ENCODE measurements around the gene EPS15. TPM values are rescaled to one million over a fixed set of nuclear protein-coding genes. Genes with fewer than 3 reads are reported as not detected.

The EPS15 gene
- total RNA-seq, 1 donor from 2014 or later, result 37.1 TPM

- H3K36me3 ChIP-seq (ENCODE audit: control insufficient read depth, insufficient read depth, low read length), result no peaks in the 10 kb centered on the region
- no peaks in the 10 kb centered on the region for H3K27me3 ChIP-seq (ENCODE audit: control insufficient read depth, insufficient read depth, low read length)
- peak; percentile 34 for DNase-seq (ENCODE audit: low read depth)
- TF ChIP-seq CTCF (IDR thresholded peaks at IDR 0.05; ENCODE audit: insufficient read depth, low read length, poor library complexity, severe bottlenecking), result no peak
- H3K4me3 ChIP-seq (ENCODE audit: low read depth, low read length), result no peak overlapping the region
These were observed 39.4 kb upstream of the EPS15 start for GRCh38 chr1:51558375-51558924.

- no peak for TF ChIP-seq CTCF (IDR thresholded peaks at IDR 0.05; ENCODE audit: insufficient read depth, low read length, poor library complexity, severe bottlenecking)
These were observed 38.1 kb upstream of the EPS15 start for GRCh38 chr1:51557168-51557567.

GRCh38 chr1:51555866-51556619 is 37.0 kb upstream of the EPS15 start:
- DNase-seq (ENCODE audit: low read depth), result no peak
- H3K27me3 ChIP-seq (ENCODE audit: control insufficient read depth, insufficient read depth, low read length), result no peaks in the 10 kb centered on the region
- no peaks in the 10 kb centered on the region for H3K36me3 ChIP-seq (ENCODE audit: control insufficient read depth, insufficient read depth, low read length)
- TF ChIP-seq CTCF (IDR thresholded peaks at IDR 0.05; ENCODE audit: insufficient read depth, low read length, poor library complexity, severe bottlenecking), result no peak
- no peak overlapping the region for H3K4me3 ChIP-seq (ENCODE audit: low read depth, low read length)

More at GRCh38 chr1:51557168-51557567, 38.1 kb upstream of the EPS15 start:
- Histone ChIP-seq H3K36me3 (ENCODE audit: control insufficient read depth, insufficient read depth, low read length) (no peaks in the 10 kb centered on the region), H3K4me3 (ENCODE audit: low read depth, low read length) (no peak overlapping the region), H3K27me3 (ENCODE audit: control insufficient read depth, insufficient read depth, low read length) (no peaks in the 10 kb centered on the region)
- no peak for DNase-seq (ENCODE audit: low read depth)

- DNase-seq (ENCODE audit: low read depth), result no peak
- Histone ChIP-seq H3K27me3 (ENCODE audit: control insufficient read depth, insufficient read depth, low read length) (no peaks in the 10 kb centered on the region), H3K36me3 (ENCODE audit: control insufficient read depth, insufficient read depth, low read length) (no peaks in the 10 kb centered on the region), H3K4me3 (ENCODE audit: low read depth, low read length) (no peak overlapping the region)
- no peak for TF ChIP-seq CTCF (IDR thresholded peaks at IDR 0.05; ENCODE audit: insufficient read depth, low read length, poor library complexity, severe bottlenecking)
These were observed 34.8 kb upstream of the EPS15 start for GRCh38 chr1:51553911-51554310.

GRCh38 chr1:51552929-51553807 is 34.1 kb upstream of the EPS15 start:
- no peak for DNase-seq (ENCODE audit: low read depth)
- no peaks in the 10 kb centered on the region for H3K36me3 ChIP-seq (ENCODE audit: control insufficient read depth, insufficient read depth, low read length)
- no peak overlapping the region for H3K4me3 ChIP-seq (ENCODE audit: low read depth, low read length)
- no peaks in the 10 kb centered on the region for H3K27me3 ChIP-seq (ENCODE audit: control insufficient read depth, insufficient read depth, low read length)
- no peak for TF ChIP-seq CTCF (IDR thresholded peaks at IDR 0.05; ENCODE audit: insufficient read depth, low read length, poor library complexity, severe bottlenecking)

Measured in kidney epithelial cell (primary cell).